Activated T-helper 17 cell treated with anti-CD3 and anti-CD28 coated beads, Interleukin-2, amount 50 U/mL, for 72 hours (primary cell): ENCODE data around the gene FGD6. TPM values are rescaled to one million over a fixed set of nuclear protein-coding genes. Genes with fewer than 3 reads are reported as not detected.
"Not testable (repeated sequence)": the region's sequence is repeated elsewhere in the genome, so short reads cannot be mapped to it uniquely, and the experiment has no call there.

Experiments used
- ATAC-seq: fragments of 150-1000 bp; cut with Tn5 transposase; replicated peaks from 2 replicates; pipeline ENCODE4 v1.10.0; 2021; ENCODE audit warnings: mild to moderate bottlenecking, moderate library complexity
- H3K27ac Mint-ChIP-seq: one replicate; pipeline ENCODE4 v1.8.0; 2022; ENCODE audit warnings: mixed read lengths
- H3K27me3 Mint-ChIP-seq: one replicate; pipeline ENCODE4 v1.8.0; 2022; ENCODE audit warnings: mixed read lengths
- H3K36me3 Mint-ChIP-seq: one replicate; pipeline ENCODE4 v1.8.0; 2022; ENCODE audit warnings: low read depth, mild to moderate bottlenecking, mixed read lengths
- H3K4me1 Mint-ChIP-seq: one replicate; pipeline ENCODE4 v1.8.0; 2022; ENCODE audit warnings: mixed read lengths
- H3K4me3 Mint-ChIP-seq: one replicate; pipeline ENCODE4 v1.8.0; 2022; ENCODE audit warnings: mild to moderate bottlenecking, mixed read lengths
- H3K9me3 Mint-ChIP-seq: one replicate; pipeline ENCODE4 v1.8.0; 2022; ENCODE audit warnings: mixed read lengths
- total RNA-seq, 2 donors: library from RNA; stranded (reverse); gene quantifications; one replicate each; pipeline ENCODE4 v1.2.3, GENCODE V29; 2022

Gene FGD6
- total RNA-seq, 2 donors from 2014 or later = 1.4 to 2.6 TPM

DNA sequence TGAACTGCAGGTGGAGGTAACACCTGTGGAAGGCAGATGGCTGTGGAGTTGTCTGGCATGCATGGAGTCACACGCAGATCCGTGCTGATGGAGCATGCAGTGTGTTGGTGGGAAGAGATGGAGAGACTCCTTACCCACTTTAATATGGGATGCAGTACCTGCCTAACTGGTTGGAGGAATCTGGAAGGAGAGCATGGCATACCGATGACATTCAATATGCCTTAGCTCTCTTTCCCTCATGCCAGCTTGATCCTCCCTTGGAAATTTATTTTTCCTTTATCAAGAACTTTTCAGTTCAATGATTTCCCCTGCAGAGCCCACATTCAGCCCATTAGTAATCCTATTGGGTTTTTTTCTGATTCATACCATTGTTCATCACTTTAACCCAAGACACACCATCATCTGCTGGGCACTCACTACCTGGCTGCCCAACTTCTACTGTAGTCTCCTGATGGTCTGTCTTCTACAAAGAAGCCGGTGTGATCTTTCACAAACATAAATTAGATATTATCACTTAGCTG, 117.9 kb downstream of the FGD6 start:
- no peaks in the 10 kb centered on the region for H3K27me3 Mint-ChIP-seq
- no peak overlapping the region for H3K4me3 Mint-ChIP-seq
- H3K27ac Mint-ChIP-seq = no peak overlapping the region
- no peaks in the 10 kb centered on the region for H3K9me3 Mint-ChIP-seq
- no peaks in the 10 kb centered on the region for H3K36me3 Mint-ChIP-seq
- peaks cover 7% of the 10 kb centered on the region for H3K4me1 Mint-ChIP-seq
- ATAC-seq = no peak

DNA sequence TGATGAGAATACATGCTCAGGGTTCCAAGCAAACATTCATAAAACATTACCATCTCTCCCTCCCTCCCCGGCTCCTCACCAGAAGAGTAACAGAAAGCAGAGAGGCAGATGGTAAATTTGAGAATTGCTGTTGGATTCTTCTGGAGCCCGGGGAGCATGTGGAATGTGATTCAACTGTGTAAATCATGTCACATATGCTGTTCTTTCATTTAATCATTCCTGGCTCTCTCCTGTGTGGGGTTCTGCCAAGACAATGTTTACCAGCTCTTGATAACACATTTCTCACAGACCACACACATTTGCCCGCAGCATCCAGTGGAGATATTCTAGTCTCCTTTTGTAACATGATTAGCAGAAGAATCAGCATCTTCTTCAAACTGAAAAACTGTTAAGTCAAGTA, 120.4 kb downstream of the FGD6 start:
- Mint-ChIP-seq H3K9me3 (no peaks in the 10 kb centered on the region), H3K36me3 (no peaks in the 10 kb centered on the region), H3K4me1 (no peaks in the 10 kb centered on the region), H3K27ac (no peak overlapping the region), H3K27me3 (no peaks in the 10 kb centered on the region), H3K4me3 (no peak overlapping the region)
- no peak for ATAC-seq

DNA sequence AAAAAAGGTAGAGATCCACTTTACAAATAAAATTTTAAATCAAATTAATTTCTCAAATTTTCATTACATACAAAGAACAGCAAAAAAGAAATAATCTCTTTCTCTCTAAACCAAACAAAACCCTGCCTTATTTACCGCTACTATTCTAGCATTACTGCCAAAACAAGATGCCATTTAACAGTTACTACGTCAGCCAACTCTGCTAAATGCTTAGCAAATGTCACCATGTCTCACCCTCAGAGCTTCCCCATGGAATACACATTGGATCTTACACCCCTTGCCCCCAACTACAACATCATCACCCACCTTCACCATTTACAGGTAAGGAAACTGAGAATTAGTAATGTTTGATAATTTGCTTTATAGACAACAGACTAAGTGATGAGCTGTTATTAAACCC, 120.9 kb downstream of the FGD6 start:
- Mint-ChIP-seq H3K27ac (no peak overlapping the region), H3K4me1 (no peaks in the 10 kb centered on the region)

DNA sequence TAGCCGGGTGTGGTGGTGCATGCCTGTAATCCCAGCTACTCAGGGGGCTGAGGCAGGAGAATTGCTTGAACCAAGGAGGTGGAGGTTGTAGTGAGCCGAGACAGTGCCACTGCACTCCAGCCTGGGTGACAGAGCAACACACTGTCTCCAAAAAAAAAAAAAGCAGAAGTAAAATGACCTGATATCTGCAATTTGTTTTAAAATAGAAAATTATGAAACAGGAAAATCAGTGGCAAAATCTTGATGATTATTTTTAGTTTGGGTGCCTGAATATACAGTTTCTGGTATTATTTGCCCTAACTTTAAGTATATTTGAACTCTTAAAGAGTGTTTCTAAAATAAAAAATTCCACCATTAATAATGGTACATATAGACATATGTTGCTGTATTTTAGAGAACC, 121.4 kb downstream of the FGD6 start:
- not testable (repeated sequence) for ATAC-seq, H3K9me3 Mint-ChIP-seq, H3K27me3 Mint-ChIP-seq, H3K4me1 Mint-ChIP-seq, H3K27ac Mint-ChIP-seq, H3K4me3 Mint-ChIP-seq, H3K36me3 Mint-ChIP-seq

More for the DNA sequence above, 120.9 kb downstream of the FGD6 start:
- no peaks in the 10 kb centered on the region for H3K36me3 Mint-ChIP-seq
- no peak for ATAC-seq
- no peak overlapping the region for H3K4me3 Mint-ChIP-seq
- no peaks in the 10 kb centered on the region for H3K27me3 Mint-ChIP-seq
- no peaks in the 10 kb centered on the region for H3K9me3 Mint-ChIP-seq

DNA sequence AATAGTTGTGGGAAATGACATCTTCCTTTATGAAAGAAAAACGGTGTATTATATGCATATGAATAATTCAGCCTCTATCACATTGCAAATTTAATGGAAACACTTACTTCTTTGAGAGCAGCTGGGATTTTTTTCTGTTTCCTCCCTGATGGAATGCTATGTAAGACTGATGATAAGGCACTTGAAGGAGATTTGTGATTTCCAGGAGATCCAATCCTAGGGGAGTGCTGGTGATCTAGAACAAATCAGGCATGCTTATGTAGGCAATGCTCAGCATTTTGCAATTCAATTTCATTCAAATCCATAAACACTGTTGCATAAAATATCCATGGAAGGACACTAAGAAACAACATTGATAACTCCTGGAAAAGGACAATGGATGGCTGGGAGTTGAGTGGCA, 127.8 kb downstream of the FGD6 start:
- no peak for ATAC-seq
- no peaks in the 10 kb centered on the region for H3K4me1 Mint-ChIP-seq
- H3K9me3 Mint-ChIP-seq = no peaks in the 10 kb centered on the region
- peaks cover 13% of the 10 kb centered on the region for H3K27me3 Mint-ChIP-seq
- H3K36me3 Mint-ChIP-seq = no peaks in the 10 kb centered on the region
- H3K27ac Mint-ChIP-seq = no peak overlapping the region
- no peak overlapping the region for H3K4me3 Mint-ChIP-seq

DNA sequence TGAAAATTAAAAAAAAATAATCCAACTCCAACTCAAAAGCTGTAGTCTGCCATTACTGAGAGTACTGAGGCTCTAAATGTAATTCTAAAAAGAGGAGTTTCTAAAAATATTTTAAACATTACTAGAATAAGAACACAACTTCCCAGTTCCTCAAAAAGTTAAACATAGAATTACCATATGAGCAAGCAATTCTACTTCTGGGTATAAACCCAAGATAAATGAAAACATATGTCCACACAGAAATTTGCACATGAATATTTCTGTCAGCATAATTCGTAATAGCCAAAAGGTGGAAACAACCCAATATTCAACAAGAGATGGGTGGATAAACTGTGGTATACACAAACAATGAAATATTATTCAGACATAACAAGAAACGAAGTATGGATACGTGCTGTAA, 128.9 kb downstream of the FGD6 start:
- Mint-ChIP-seq H3K4me3 (no peak overlapping the region), H3K36me3 (no peaks in the 10 kb centered on the region), H3K27ac (no peak overlapping the region), H3K9me3 (no peaks in the 10 kb centered on the region), H3K27me3 (peaks cover 13% of the 10 kb centered on the region), H3K4me1 (no peaks in the 10 kb centered on the region)
- ATAC-seq = no peak

DNA sequence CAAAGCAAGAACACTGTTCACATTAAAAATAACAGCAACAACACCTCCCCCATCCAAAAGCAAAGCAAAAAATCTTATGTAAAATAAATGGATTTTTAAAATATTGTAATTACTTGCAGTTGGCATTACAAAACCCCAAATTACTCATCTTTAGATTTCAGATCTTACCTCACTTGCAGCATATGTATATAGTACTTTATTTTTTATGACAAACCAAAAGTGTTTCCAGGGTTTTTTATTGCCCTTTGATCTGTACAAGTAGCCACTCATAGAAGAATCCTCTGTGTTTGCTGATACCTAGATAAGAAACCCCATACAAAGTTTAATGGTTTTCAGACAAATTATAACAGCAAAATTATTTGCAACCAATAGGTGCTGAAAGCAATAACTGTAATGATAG, 131.7 kb downstream of the FGD6 start:
- Mint-ChIP-seq H3K4me3 (no peak overlapping the region), H3K27me3 (peaks cover 13% of the 10 kb centered on the region), H3K4me1 (no peaks in the 10 kb centered on the region), H3K9me3 (no peaks in the 10 kb centered on the region), H3K36me3 (no peaks in the 10 kb centered on the region), H3K27ac (no peak overlapping the region)
- ATAC-seq = peak; percentile 75

DNA sequence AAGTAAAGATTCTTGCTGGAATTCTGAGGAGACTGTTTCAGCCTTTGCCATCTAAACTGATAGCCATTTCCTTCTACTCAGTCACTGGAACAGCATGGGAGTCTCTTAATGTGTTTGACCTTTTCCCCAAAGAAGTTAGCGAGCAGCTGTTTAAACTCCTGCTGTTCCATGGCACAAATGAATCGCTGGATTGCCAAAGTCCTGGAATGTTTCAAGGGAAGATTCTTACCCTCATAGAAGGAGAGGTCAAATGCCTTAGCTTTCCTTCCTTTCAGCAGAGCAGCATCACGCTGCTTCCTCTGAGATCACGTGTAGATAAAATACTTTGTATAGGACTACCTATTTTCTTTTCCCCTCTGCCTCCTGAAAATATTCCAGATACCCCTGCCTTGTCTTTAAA, 133.3 kb downstream of the FGD6 start:
- peaks cover 2% of the 10 kb centered on the region for H3K27me3 Mint-ChIP-seq
- H3K9me3 Mint-ChIP-seq = no peaks in the 10 kb centered on the region
- H3K4me1 Mint-ChIP-seq = no peaks in the 10 kb centered on the region
- no peak overlapping the region for H3K27ac Mint-ChIP-seq
- H3K4me3 Mint-ChIP-seq = no peak overlapping the region
- no peak for ATAC-seq
- H3K36me3 Mint-ChIP-seq = no peaks in the 10 kb centered on the region

DNA sequence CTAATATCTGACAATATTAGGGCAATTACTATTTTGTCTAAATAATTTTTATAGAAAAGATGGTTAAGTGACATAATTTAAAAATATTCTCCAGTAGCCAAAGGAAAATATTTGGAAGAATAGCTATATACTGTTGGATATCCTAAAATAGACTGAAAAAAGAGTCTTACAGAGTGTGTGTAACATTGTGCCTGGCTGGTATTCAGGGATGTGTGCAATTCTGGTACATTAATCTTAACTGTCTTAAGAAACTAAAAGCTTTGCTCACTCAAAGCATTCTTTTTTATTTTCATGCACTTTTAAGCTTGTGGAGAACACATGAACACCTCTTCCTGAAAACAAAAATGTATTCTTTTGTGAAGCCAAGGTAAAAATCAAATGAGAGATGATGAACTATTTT, 133.8 kb downstream of the FGD6 start:
- H3K27ac Mint-ChIP-seq = no peak overlapping the region
- no peaks in the 10 kb centered on the region for H3K36me3 Mint-ChIP-seq
- no peak overlapping the region for H3K4me3 Mint-ChIP-seq
- H3K4me1 Mint-ChIP-seq = no peaks in the 10 kb centered on the region
- H3K27me3 Mint-ChIP-seq = no peaks in the 10 kb centered on the region
- H3K9me3 Mint-ChIP-seq = no peaks in the 10 kb centered on the region
- ATAC-seq = no peak

DNA sequence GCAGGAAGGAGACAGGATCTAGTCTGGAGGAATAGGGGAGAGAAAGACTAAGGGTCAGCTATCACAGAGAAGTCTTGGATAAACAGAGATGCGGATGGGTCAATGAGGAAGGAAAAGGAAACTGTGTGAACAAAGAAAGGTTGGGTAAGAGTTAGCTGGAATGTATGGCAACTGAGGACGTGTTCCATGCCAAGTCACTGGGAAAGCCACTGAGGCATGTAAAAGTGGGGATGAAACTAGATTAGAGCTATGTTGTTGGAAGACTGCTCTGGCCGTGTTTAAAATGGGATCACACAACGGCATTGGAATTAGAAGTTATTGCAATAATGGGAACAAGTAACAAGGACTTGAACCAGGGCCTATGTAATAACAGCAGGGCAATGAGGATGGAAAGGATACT, 139.9 kb downstream of the FGD6 start:
- Mint-ChIP-seq H3K36me3 (no peaks in the 10 kb centered on the region), H3K4me1 (no peaks in the 10 kb centered on the region), H3K9me3 (no peaks in the 10 kb centered on the region), H3K27ac (no peak overlapping the region), H3K4me3 (no peak overlapping the region), H3K27me3 (no peaks in the 10 kb centered on the region)
- ATAC-seq = no peak

DNA sequence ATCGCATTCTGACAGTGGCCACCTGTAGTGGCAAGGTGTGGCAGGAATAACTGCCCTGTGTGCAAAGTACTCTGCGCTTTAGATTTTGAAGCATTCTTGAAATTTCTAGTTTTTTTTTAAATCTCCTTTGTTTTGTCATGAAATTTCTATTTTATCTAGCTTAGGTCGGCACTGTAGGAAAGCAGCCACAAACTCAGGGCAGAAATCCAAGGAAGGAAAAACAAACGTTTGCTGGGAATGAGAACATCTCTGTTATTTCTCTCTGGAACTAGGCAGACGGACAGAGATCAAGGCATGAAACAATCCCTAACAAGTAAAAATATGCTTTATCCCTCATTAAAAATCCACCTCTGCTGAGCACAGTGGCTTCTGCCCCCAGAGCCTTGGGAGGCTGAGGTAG, 142.5 kb downstream of the FGD6 start:
- Mint-ChIP-seq H3K27me3 (no peaks in the 10 kb centered on the region), H3K27ac (no peak overlapping the region), H3K4me3 (no peak overlapping the region), H3K4me1 (no peaks in the 10 kb centered on the region), H3K9me3 (no peaks in the 10 kb centered on the region), H3K36me3 (no peaks in the 10 kb centered on the region)
- no peak for ATAC-seq

DNA sequence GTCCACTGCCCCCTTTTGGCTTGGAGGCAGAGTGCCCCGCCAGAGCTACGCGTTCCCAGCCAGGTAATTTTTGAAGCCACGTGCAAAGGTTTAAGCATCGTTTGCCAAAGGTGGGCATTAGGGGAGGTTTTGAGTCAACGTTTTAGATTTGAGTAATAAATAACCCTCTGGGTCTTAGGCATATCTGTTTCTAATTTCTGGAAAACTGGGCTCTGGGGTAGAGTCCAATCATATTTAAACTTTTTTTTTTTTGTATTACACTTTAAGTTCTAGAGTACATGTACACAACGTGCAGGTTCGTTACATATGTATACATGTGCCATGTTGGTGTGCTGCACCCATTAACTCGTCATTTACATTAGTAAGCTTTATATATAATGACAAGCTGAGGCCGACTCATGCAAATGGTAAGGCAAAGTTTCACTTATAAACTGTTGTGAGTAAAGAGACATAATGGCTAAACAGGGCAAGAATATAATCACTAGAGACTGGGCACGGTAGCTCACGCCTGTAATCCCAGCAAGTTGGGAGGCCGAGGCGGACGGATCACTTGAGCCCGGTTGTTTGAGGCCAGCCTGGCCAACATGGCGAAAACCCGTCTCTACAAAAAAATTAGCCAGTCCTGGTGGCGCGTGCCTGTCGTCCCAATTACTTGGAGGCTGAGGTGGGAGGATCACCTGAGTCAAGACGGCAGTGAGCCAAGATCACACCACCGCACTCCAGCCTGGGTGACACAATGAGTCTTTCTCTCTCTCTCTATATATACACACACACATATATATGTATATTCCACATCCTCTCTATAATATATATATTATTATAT, 143.4 kb downstream of the FGD6 start:
- peak overlapping the region; percentile 85 for H3K27ac Mint-ChIP-seq
- no peaks in the 10 kb centered on the region for H3K27me3 Mint-ChIP-seq
- no peaks in the 10 kb centered on the region for H3K4me1 Mint-ChIP-seq
- H3K4me3 Mint-ChIP-seq = peak overlapping the region; percentile 89
- H3K9me3 Mint-ChIP-seq = no peaks in the 10 kb centered on the region
- H3K36me3 Mint-ChIP-seq = no peaks in the 10 kb centered on the region
- ATAC-seq = peak; percentile 15

DNA sequence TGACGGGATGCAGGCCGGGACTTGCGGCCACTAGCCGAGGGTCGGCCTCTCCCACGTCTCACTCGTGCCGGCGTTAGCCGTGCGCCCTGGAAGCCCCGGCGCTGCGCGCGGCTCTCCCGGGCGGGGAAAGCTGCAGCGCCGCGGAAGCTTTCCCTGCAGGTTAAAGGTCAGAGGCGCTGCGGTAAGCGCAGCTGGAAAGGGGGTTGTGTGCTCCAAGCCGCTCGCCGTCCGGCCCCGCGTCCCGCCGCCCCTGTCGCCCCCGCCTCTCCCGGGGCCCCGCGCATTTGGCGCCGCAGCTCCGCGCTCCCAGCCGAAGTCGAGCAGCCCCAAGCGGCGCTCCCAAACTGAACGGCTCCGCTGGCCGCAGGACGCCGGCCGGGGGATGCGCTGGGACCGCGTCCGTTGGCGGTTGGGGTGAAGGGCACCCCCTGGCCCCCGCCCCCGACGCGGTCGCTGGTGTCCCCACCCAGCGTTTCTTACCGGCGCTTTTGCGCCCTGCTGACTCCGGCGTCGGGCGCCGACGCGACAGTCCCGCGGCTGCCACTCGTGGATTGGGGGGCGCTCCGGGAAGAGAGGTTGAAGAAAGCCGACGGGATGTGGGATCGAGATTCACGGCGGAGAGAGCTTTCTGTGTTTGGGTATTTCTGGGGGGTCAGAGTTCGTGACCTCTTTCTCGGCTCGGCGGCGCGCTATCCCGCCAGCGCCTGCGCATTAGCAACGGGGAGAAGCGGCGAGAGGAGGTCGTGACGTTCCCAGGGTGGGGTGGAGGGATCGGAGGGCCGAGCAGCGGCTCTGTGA, 144.2 kb downstream of the FGD6 start, which contains the start of gene NR2C1:
NR2C1 (minus strand) TSS at position 719 of the 798 bp plus-strand sequence. CDS start 6,234 bp downstream, outside the sequence.
- Mint-ChIP-seq H3K36me3 (peaks cover 3% of the 10 kb centered on the region), H3K27ac (peak within 1 kb of the TSS; percentile 85), H3K4me1 (peaks cover 2% of the 10 kb centered on the region), H3K4me3 (peak within 1 kb of the TSS; percentile 89), H3K27me3 (no peaks in the 10 kb centered on the region), H3K9me3 (no peaks in the 10 kb centered on the region)
- peak; percentile 95 for ATAC-seq

DNA sequence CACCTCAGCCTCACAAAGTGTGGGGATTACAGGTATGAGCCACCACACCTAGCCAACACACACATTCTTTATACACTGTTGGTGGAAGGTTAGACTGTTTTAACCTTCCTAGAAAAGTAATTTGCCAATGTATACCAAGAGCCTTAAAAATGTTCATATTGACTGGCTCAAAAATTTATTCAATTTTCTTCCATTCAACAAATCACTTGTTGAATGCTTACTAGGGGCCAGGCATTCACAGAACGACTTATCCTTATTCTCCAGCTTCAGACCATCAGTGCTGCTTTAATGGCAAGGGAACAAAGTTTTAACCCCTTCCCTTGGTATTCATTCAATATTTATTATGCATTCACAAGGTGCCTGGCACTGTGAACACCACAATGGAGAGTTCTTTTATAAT, 146.9 kb downstream of the FGD6 start:
- no peak for ATAC-seq
- Mint-ChIP-seq H3K27me3 (no peaks in the 10 kb centered on the region), H3K9me3 (no peaks in the 10 kb centered on the region)

More for the DNA sequence above, 146.9 kb downstream of the FGD6 start:
- Mint-ChIP-seq H3K4me1 (peaks cover 4% of the 10 kb centered on the region), H3K36me3 (peaks cover 24% of the 10 kb centered on the region), H3K27ac (no peak overlapping the region), H3K4me3 (no peak overlapping the region)
